HCT116 (cell line): ENCODE results near the gene RPS2. TPM values are rescaled to one million over a fixed set of nuclear protein-coding genes. Genes with fewer than 3 reads are reported as not detected.
A peak's percentile ranks its signal among the peaks of the same experiment; 100 is the strongest.

ENCODE experiments used
- ATAC-seq: fragments of 200-7000 bp; cut with Tn5 transposase; 2 replicates; pipeline ENCODE4 v1.9.1; 2020; ENCODE audit warnings: mild to moderate bottlenecking, moderate library complexity
- BruUV-seq: library from RNA; stranded (reverse); fragments of 400-500 nt; replicated peaks from 2 replicates; lab custom pipeline; 2021; lab: Mats Ljungman, UMichigan
- CTCF ChIA-PET: fragments of 300-600 bp; sonication (Branson Sonifier 250); formaldehyde crosslinking; loops from one replicate; lab custom pipeline; 2021; ENCODE audit warnings: antibody characterized with exemption; lab: Charles Lee
- POLR2A ChIA-PET: fragments of 300-600, 350-600 bp; sonication (Branson Sonifier 250); formaldehyde crosslinking; loops from one replicate; lab custom pipeline; 2021; ENCODE audit warnings: antibody characterized with exemption; lab: Charles Lee
- RAD21 ChIA-PET, 2 experiments: fragments of 300-600 bp; sonication (Branson Sonifier 250); formaldehyde crosslinking; loops; one replicate each; lab custom pipeline; 2023; ENCODE audit warnings: low total read pairs in 2 of 2; ENCODE audit not compliant: uncharacterized antibody in 2 of 2, unreplicated experiment in 2 of 2, low non-redundant PET in 1 of 2; lab: Charles Lee
- DNase-seq: peaks from one replicate; pipeline ENCODE4 v3.0.0-alpha.2; 2010; ENCODE audit warnings: low read depth, low spot score
- H2AFZ ChIP-seq: fragments of 200-600 bp; shearing (Covaris generic), sonication (generic); 2 replicates; pipeline ENCODE4 v1.6.1; 2017; ENCODE audit warnings: low read depth, mixed run types, mixed read lengths, antibody characterized with exemption, low read length; ENCODE audit not compliant: poor library complexity, severe bottlenecking
- H3K27ac ChIP-seq: 2 replicates; pipeline ENCODE4 v1.5.1; 2012; ENCODE audit warnings: low read depth, low read length
- H3K27me3 ChIP-seq: fragments of 200-600 bp; sonication (generic); 2 replicates; pipeline ENCODE4 v1.6.1; 2016; ENCODE audit warnings: mixed run types, low read length, mixed read lengths; ENCODE audit not compliant: insufficient read depth
- H3K36me3 ChIP-seq, 2 experiments: fragments of 200-500 bp in 1 of 2; fragments of 200-600 bp in 1 of 2; sonication (Bioruptor generic) in 1 of 2; sonication (generic) in 1 of 2; 2 replicates each; pipeline versions ENCODE4 v1.5.1 to v1.6.1; 2014 to 2016; ENCODE audit warnings: low read length in 2 of 2, inconsistent platforms in 1 of 2, mixed read lengths in 1 of 2, mixed run types in 1 of 2; ENCODE audit not compliant: insufficient read depth in 2 of 2, control insufficient read depth in 1 of 2
- H3K4me1 ChIP-seq, 2 experiments: fragments of 200-600 bp in 1 of 2; sonication (generic) in 1 of 2; 2 replicates each; pipeline versions ENCODE4 v1.5.1 to v1.6.1; 2012 to 2017; ENCODE audit warnings: low read length in 2 of 2, inconsistent platforms in 1 of 2, mild to moderate bottlenecking in 1 of 2, mixed read lengths in 1 of 2, mixed run types in 1 of 2, moderate library complexity in 1 of 2; ENCODE audit not compliant: insufficient read depth in 2 of 2, control insufficient read depth in 1 of 2
- H3K4me2 ChIP-seq: fragments of 200-600 bp; sonication (generic); 2 replicates; pipeline ENCODE4 v1.6.1; 2017; ENCODE audit warnings: mixed run types, low read length, mixed read lengths
- H3K4me3 ChIP-seq, 2 experiments: fragments of 200-600 bp in 1 of 2; sonication (generic) in 1 of 2; replicated peaks in 1 of 2; 2 replicates each; pipeline ENCODE4 v1.5.1; 2011 to 2016; ENCODE audit warnings: low read length in 2 of 2, control low read depth in 1 of 2, low read depth in 1 of 2, mild to moderate bottlenecking in 1 of 2, mixed read lengths in 1 of 2, mixed run types in 1 of 2
- H3K79me2 ChIP-seq: fragments of 200-600 bp; sonication (generic); 2 replicates; pipeline ENCODE4 v1.6.1; 2017; ENCODE audit warnings: mild to moderate bottlenecking, mixed run types, low read length, moderate library complexity, mixed read lengths; ENCODE audit not compliant: insufficient read depth
- H3K9ac ChIP-seq: fragments of 200-600 bp; sonication (generic); 2 replicates; pipeline ENCODE4 v1.6.1; 2016; ENCODE audit warnings: low read length, mixed read lengths
- H3K9me2 ChIP-seq: fragments of 200-600 bp; sonication (generic), shearing (Covaris generic); 2 replicates; pipeline ENCODE4 v1.6.1; 2017; ENCODE audit warnings: mixed run types, mild to moderate bottlenecking, moderate library complexity; ENCODE audit not compliant: insufficient read depth
- H3K9me3 ChIP-seq, 2 experiments: fragments of 200-500 bp in 1 of 2; fragments of 200-600 bp in 1 of 2; sonication (Bioruptor generic) in 1 of 2; sonication (generic) in 1 of 2; 2 replicates each; pipeline ENCODE4 v1.6.1; 2014 to 2017; ENCODE audit warnings: low read length in 2 of 2, mixed read lengths in 2 of 2, inconsistent platforms in 1 of 2, low read depth in 1 of 2, mild to moderate bottlenecking in 1 of 2, mixed run types in 1 of 2, moderate library complexity in 1 of 2; ENCODE audit not compliant: control insufficient read depth in 1 of 2, insufficient read depth in 1 of 2
- H4K20me1 ChIP-seq: fragments of 200-600 bp; sonication (generic), shearing (Covaris generic); 2 replicates; pipeline ENCODE4 v1.6.1; 2017; ENCODE audit warnings: mixed run types, mild to moderate bottlenecking, moderate library complexity; ENCODE audit not compliant: insufficient read depth
- CTCF ChIP-seq, 3 experiments: fragments of 200-600 bp in 1 of 3; sonication (generic) in 1 of 3; IDR thresholded peaks in 2 of 3; conservative IDR thresholded peaks in 1 of 3; 2 replicates each; pipeline ENCODE4 v1.5.1; 2012 to 2017; ENCODE audit warnings: low read depth in 2 of 3, low read length in 2 of 3, antibody characterized with exemption in 1 of 3, borderline replicate concordance in 1 of 3, control low read depth in 1 of 3, mild to moderate bottlenecking in 1 of 3, mixed read lengths in 1 of 3, mixed run types in 1 of 3, moderate library complexity in 1 of 3; ENCODE audit not compliant: insufficient read depth in 1 of 3
- JUND ChIP-seq: IDR thresholded peaks from 2 replicates; pipeline ENCODE4 v1.6.1; 2012
- POLR2AphosphoS5 ChIP-seq: IDR thresholded peaks from 2 replicates; pipeline ENCODE4 v1.6.1; 2011; ENCODE audit warnings: mild to moderate bottlenecking, low read depth, low read length, moderate library complexity
- RAD21 ChIP-seq: IDR thresholded peaks from 2 replicates; pipeline ENCODE4 v1.6.1; 2012; ENCODE audit warnings: low read depth, mild to moderate bottlenecking
- SP1 ChIP-seq: IDR thresholded peaks from 2 replicates; pipeline ENCODE4 v1.6.1; 2012; ENCODE audit warnings: low read depth
- SRF ChIP-seq: IDR thresholded peaks from 2 replicates; pipeline ENCODE4 v1.6.1; 2012; ENCODE audit warnings: low read depth
- intact Hi-C: fragments of 100-400 bp; cut with micrococcal nuclease; formaldehyde crosslinking; loops from 2 replicates; pipeline ENCODE4 v1.10.0; 2022
- total RNA-seq: library from RNA; stranded (reverse); gene quantifications from one replicate; pipeline ENCODE4 v1.2.1, GENCODE V29; 2021; ENCODE audit not compliant: unreplicated experiment

Gene RPS2
- total RNA-seq, 1 experiment from 2014 or later: 6,265 TPM

- ChIA-PET POLR2A (interaction anchor here (1.3 to 1.9 kb wide), 3 partner anchors 15 to 22 kb away, joined by 3 to 9 read pairs (median 8); partner anchors contain the start of gene RPS2), CTCF (interaction anchor here (1.1 kb wide), 1 partner anchor 19 kb away, joined by 5 read pairs; no protein-coding TSS in a partner anchor), RAD21 (interaction anchor here in 1 of 2 experiments (0.9 kb wide), 1 partner anchor 10 kb away, joined by 3 read pairs; no protein-coding TSS in a partner anchor)
- ATAC-seq: 0 out of 2 replicates have a peak, but pooled peaks have one; percentile 1
- peaks cover 14 to 26% of the 10 kb centered on the region in 2 experiments for H3K4me1 ChIP-seq
- peaks cover 5 to 6% of the 10 kb centered on the region in 2 experiments; a peak in 3 of 4 replicates for H3K36me3 ChIP-seq
- no peak overlapping the region for H2AFZ ChIP-seq
- H3K4me2 ChIP-seq: peak overlapping the region; percentile 100
- BruUV-seq: TSS peak; percentile 68
- H3K27me3 ChIP-seq: no peaks in the 10 kb centered on the region
- peak overlapping the region; percentile 86 to 87 for H3K4me3 ChIP-seq
- H3K9me2 ChIP-seq: no peaks in the 10 kb centered on the region
- peak overlapping the region; percentile 82 for H3K9ac ChIP-seq
- H3K79me2 ChIP-seq: no peaks in the 10 kb centered on the region
- DNase-seq: no peak
- no peaks in the 10 kb centered on the region for H4K20me1 ChIP-seq
- no peaks in the 10 kb centered on the region for H3K9me3 ChIP-seq
- no peak for TF ChIP-seq RAD21
- peak overlapping the region; percentile 61 for H3K27ac ChIP-seq
- intact Hi-C loops: no loop called here
Observed at GRCh38 chr16:1942047-1942809, 22.4 kb downstream of the RPS2 start.

- TF ChIP-seq SP1: no peak
- peak in 2 of 3 experiments; percentile 2 to 30; a peak in 1 of 6 replicates for TF ChIP-seq CTCF (IDR thresholded peaks at IDR 0.05 in 2 of 3, conservative IDR thresholded peaks at IDR 0.05 in 1 of 3; ENCODE audit: borderline replicate concordance in 1 of 3, insufficient read depth in 1 of 3, low read depth in 2 of 3, low read length in 2 of 3)
- no peak for TF ChIP-seq POLR2AphosphoS5
- TF ChIP-seq JUND: no peak
- TF ChIP-seq SRF: no peak
- TF ChIP-seq, all 23 proteins: peak for 1
- H2AFZ ChIP-seq: no peak overlapping the region
- H3K4me3 ChIP-seq: peak overlapping the region; percentile 86 to 87
- no peaks in the 10 kb centered on the region for H3K9me3 ChIP-seq
- intact Hi-C loops: no loop called here
- no peak for DNase-seq
- ChIA-PET POLR2A (interaction anchor here (1.3 kb wide), 1 partner anchor 23 kb away, joined by 3 read pairs; the partner anchor contains the start of gene RPS2), CTCF (interaction anchor here (2.1 kb wide), 1 partner anchor 18 kb away, joined by 4 read pairs; no protein-coding TSS in a partner anchor), RAD21 (interaction anchor here in 1 of 2 experiments (0.9 kb wide), 1 partner anchor 9 kb away, joined by 3 read pairs; no protein-coding TSS in a partner anchor)
- peak overlapping the region; percentile 82; the same call in 1 of the 2 replicates for H3K9ac ChIP-seq
- no peaks in the 10 kb centered on the region for H3K9me2 ChIP-seq
- peaks cover 14 to 26% of the 10 kb centered on the region in 2 experiments for H3K4me1 ChIP-seq
- no peaks in the 10 kb centered on the region for H3K79me2 ChIP-seq
- peaks cover 5 to 6% of the 10 kb centered on the region in 2 experiments; a peak in 3 of 4 replicates for H3K36me3 ChIP-seq
- no peaks in the 10 kb centered on the region for H4K20me1 ChIP-seq
- ATAC-seq: no peak
- H3K4me2 ChIP-seq: peak overlapping the region; percentile 100
- no peaks in the 10 kb centered on the region for H3K27me3 ChIP-seq
- no TSS peak for BruUV-seq
- peak overlapping the region; percentile 61 for H3K27ac ChIP-seq
Observed at GRCh38 chr16:1941162-1942046, 23.2 kb downstream of the RPS2 start.
